ENCODE results near the gene GRB10. TPM values are rescaled to one million over a fixed set of nuclear protein-coding genes. Genes with fewer than 3 reads are reported as not detected.

Gene GRB10
- total and polyA plus RNA-seq, 2 donors (not counting 3 experiments of a cell fraction or from before 2014, with no cell fraction given), result 43.7 to 240 TPM

GRCh38 chr7:50828801-50829200 is 46.1 kb upstream of the GRB10 start:
- dilution Hi-C loops (cut with MboI; ENCODE audit: extremely low pct_ligation_motif_present, low sequenced_read_pairs), result no loop called here

More at GRCh38 chr7:50828801-50829200, 46.1 kb upstream of the GRB10 start:
- DNase-seq (ENCODE audit: low read depth, low spot score) (no peak), FAIRE-seq (peak; percentile 37)
- BruUV-seq (replicated peaks), result no TSS peak
- no peaks in the 10 kb centered on the region for H3K36me3 ChIP-seq (ENCODE audit: control insufficient read depth in 2 of 2, extremely low read depth in 1 of 2, insufficient read depth in 2 of 2, low read length in 2 of 2)
- H2AFZ ChIP-seq (ENCODE audit: low read depth, low read length), result peak overlapping the region; percentile 20
- H3K9me1 ChIP-seq (replicated peaks; ENCODE audit: control insufficient read depth, extremely low read depth, insufficient read depth, low read length), result no peaks in the 10 kb centered on the region
- H4K20me1 ChIP-seq (replicated peaks; ENCODE audit: control insufficient read depth, extremely low read depth, insufficient read depth, low read length), result no peaks in the 10 kb centered on the region
- H3K9me3 ChIP-seq (replicated peaks; ENCODE audit: control insufficient read depth, insufficient read depth, low read length), result no peaks in the 10 kb centered on the region
- intact Hi-C loops (cut with micrococcal nuclease), result loop anchor here (5.0 kb wide), 1 partner anchor 102 kb away; no protein-coding TSS in a partner anchor
- ChIA-PET POLR2A (no interaction called here), CTCF (interaction anchor here (1.6 kb wide), 1 partner anchor 313 kb away, joined by 3 read pairs; no protein-coding TSS in a partner anchor)
- no peak overlapping the region for H3K4me3 ChIP-seq (replicated peaks in 1 of 3; ENCODE audit: insufficient read depth in 1 of 3, low read depth in 1 of 3, low read length in 3 of 3)
- H3K4me2 ChIP-seq (ENCODE audit: insufficient read depth, low read length), result no peak overlapping the region
- no peak overlapping the region for H3K9ac ChIP-seq (replicated peaks; ENCODE audit: extremely low read depth, insufficient read depth, low read length)
- H3K79me2 ChIP-seq (ENCODE audit: control insufficient read depth, insufficient read depth, low read length), result no peaks in the 10 kb centered on the region
- H3K27ac ChIP-seq (ENCODE audit: insufficient read depth, low read depth, low read length), result peak overlapping the region; percentile 36
- peaks cover 34% of the 10 kb centered on the region for H3K4me1 ChIP-seq (ENCODE audit: control insufficient read depth, extremely low read depth, insufficient read depth, low read length)
- TF ChIP-seq, protein P1, sequence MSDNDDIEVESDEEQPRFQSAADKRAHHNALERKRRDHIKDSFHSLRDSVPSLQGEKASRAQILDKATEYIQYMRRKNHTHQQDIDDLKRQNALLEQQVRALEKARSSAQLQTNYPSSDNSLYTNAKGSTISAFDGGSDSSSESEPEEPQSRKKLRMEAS (IDR thresholded peaks at IDR 0.05; ENCODE audit: insufficient read depth, insufficient read length), result no peak
- no peak for TF ChIP-seq POLR2A (IDR thresholded peaks at IDR 0.05; ENCODE audit: low read depth, low read length)
- no peak for TF ChIP-seq GATA2 (IDR thresholded peaks at IDR 0.05; ENCODE audit: insufficient read depth, insufficient read length, low read depth, low read length)
- TF ChIP-seq FOS (IDR thresholded peaks at IDR 0.05; ENCODE audit: borderline replicate concordance, insufficient read depth, low read length), result no peak
- no peak for TF ChIP-seq EZH2 (IDR thresholded peaks at IDR 0.05; ENCODE audit: borderline replicate concordance, low read depth, low read length, severe bottlenecking)
- no peak for TF ChIP-seq CTCF (IDR thresholded peaks at IDR 0.05; ENCODE audit: extremely low read depth in 1 of 2, insufficient read depth in 1 of 2, low read depth in 1 of 2, low read length in 2 of 2)
- TF ChIP-seq MYC (IDR thresholded peaks at IDR 0.05; ENCODE audit: low read depth, low read length), result no peak
- TF ChIP-seq POLR2AphosphoS5 (IDR thresholded peaks at IDR 0.05; ENCODE audit: insufficient read depth, low read depth, low read length), result no peak
- no peak for TF ChIP-seq JUN (IDR thresholded peaks at IDR 0.05; ENCODE audit: borderline replicate concordance, insufficient read depth, insufficient read length, low read depth)
- H3K27me3 ChIP-seq (ENCODE audit: control insufficient read depth in 2 of 2, insufficient read depth in 2 of 2, low read length in 2 of 2), result no peaks in the 10 kb centered on the region

All from endothelial cell of umbilical vein (primary cell).